HCT116 (cell line): ENCODE data around the gene C1orf56. TPM values are rescaled to one million over a fixed set of nuclear protein-coding genes. Genes with fewer than 3 reads are reported as not detected.

Source experiments
- ATAC-seq: fragments of 200-7000 bp; cut with Tn5 transposase; 2 replicates; pipeline ENCODE4 v1.9.1; 2020; ENCODE audit warnings: mild to moderate bottlenecking, moderate library complexity
- BruUV-seq: library from RNA; stranded (reverse); fragments of 400-500 nt; replicated peaks from 2 replicates; lab custom pipeline; 2021; lab: Mats Ljungman, UMichigan
- CTCF ChIA-PET: fragments of 300-600 bp; sonication (Branson Sonifier 250); formaldehyde crosslinking; loops from one replicate; lab custom pipeline; 2021; ENCODE audit warnings: antibody characterized with exemption; lab: Charles Lee
- POLR2A ChIA-PET: fragments of 300-600, 350-600 bp; sonication (Branson Sonifier 250); formaldehyde crosslinking; loops from one replicate; lab custom pipeline; 2021; ENCODE audit warnings: antibody characterized with exemption; lab: Charles Lee
- RAD21 ChIA-PET, 2 experiments: fragments of 300-600 bp; sonication (Branson Sonifier 250); formaldehyde crosslinking; loops; one replicate each; lab custom pipeline; 2023; ENCODE audit warnings: low total read pairs in 2 of 2; ENCODE audit not compliant: uncharacterized antibody in 2 of 2, unreplicated experiment in 2 of 2, low non-redundant PET in 1 of 2; lab: Charles Lee
- DNase-seq: peaks from one replicate; pipeline ENCODE4 v3.0.0-alpha.2; 2010; ENCODE audit warnings: low read depth, low spot score
- H2AFZ ChIP-seq: fragments of 200-600 bp; shearing (Covaris generic), sonication (generic); 2 replicates; pipeline ENCODE4 v1.6.1; 2017; ENCODE audit warnings: low read depth, mixed run types, mixed read lengths, antibody characterized with exemption, low read length; ENCODE audit not compliant: poor library complexity, severe bottlenecking
- H3K27ac ChIP-seq: 2 replicates; pipeline ENCODE4 v1.5.1; 2012; ENCODE audit warnings: low read depth, low read length
- H3K27me3 ChIP-seq: fragments of 200-600 bp; sonication (generic); 2 replicates; pipeline ENCODE4 v1.6.1; 2016; ENCODE audit warnings: mixed run types, low read length, mixed read lengths; ENCODE audit not compliant: insufficient read depth
- H3K36me3 ChIP-seq, 2 experiments: fragments of 200-500 bp in 1 of 2; fragments of 200-600 bp in 1 of 2; sonication (Bioruptor generic) in 1 of 2; sonication (generic) in 1 of 2; 2 replicates each; pipeline versions ENCODE4 v1.5.1 to v1.6.1; 2014 to 2016; ENCODE audit warnings: low read length in 2 of 2, inconsistent platforms in 1 of 2, mixed read lengths in 1 of 2, mixed run types in 1 of 2; ENCODE audit not compliant: insufficient read depth in 2 of 2, control insufficient read depth in 1 of 2
- H3K4me1 ChIP-seq, 2 experiments: fragments of 200-600 bp in 1 of 2; sonication (generic) in 1 of 2; 2 replicates each; pipeline versions ENCODE4 v1.5.1 to v1.6.1; 2012 to 2017; ENCODE audit warnings: low read length in 2 of 2, inconsistent platforms in 1 of 2, mild to moderate bottlenecking in 1 of 2, mixed read lengths in 1 of 2, mixed run types in 1 of 2, moderate library complexity in 1 of 2; ENCODE audit not compliant: insufficient read depth in 2 of 2, control insufficient read depth in 1 of 2
- H3K4me2 ChIP-seq: fragments of 200-600 bp; sonication (generic); 2 replicates; pipeline ENCODE4 v1.6.1; 2017; ENCODE audit warnings: mixed run types, low read length, mixed read lengths
- H3K4me3 ChIP-seq, 2 experiments: fragments of 200-600 bp in 1 of 2; sonication (generic) in 1 of 2; replicated peaks in 1 of 2; 2 replicates each; pipeline ENCODE4 v1.5.1; 2011 to 2016; ENCODE audit warnings: low read length in 2 of 2, control low read depth in 1 of 2, low read depth in 1 of 2, mild to moderate bottlenecking in 1 of 2, mixed read lengths in 1 of 2, mixed run types in 1 of 2
- H3K79me2 ChIP-seq: fragments of 200-600 bp; sonication (generic); 2 replicates; pipeline ENCODE4 v1.6.1; 2017; ENCODE audit warnings: mild to moderate bottlenecking, mixed run types, low read length, moderate library complexity, mixed read lengths; ENCODE audit not compliant: insufficient read depth
- H3K9ac ChIP-seq: fragments of 200-600 bp; sonication (generic); 2 replicates; pipeline ENCODE4 v1.6.1; 2016; ENCODE audit warnings: low read length, mixed read lengths
- H3K9me2 ChIP-seq: fragments of 200-600 bp; sonication (generic), shearing (Covaris generic); 2 replicates; pipeline ENCODE4 v1.6.1; 2017; ENCODE audit warnings: mixed run types, mild to moderate bottlenecking, moderate library complexity; ENCODE audit not compliant: insufficient read depth
- H3K9me3 ChIP-seq, 2 experiments: fragments of 200-500 bp in 1 of 2; fragments of 200-600 bp in 1 of 2; sonication (Bioruptor generic) in 1 of 2; sonication (generic) in 1 of 2; 2 replicates each; pipeline ENCODE4 v1.6.1; 2014 to 2017; ENCODE audit warnings: low read length in 2 of 2, mixed read lengths in 2 of 2, inconsistent platforms in 1 of 2, low read depth in 1 of 2, mild to moderate bottlenecking in 1 of 2, mixed run types in 1 of 2, moderate library complexity in 1 of 2; ENCODE audit not compliant: control insufficient read depth in 1 of 2, insufficient read depth in 1 of 2
- H4K20me1 ChIP-seq: fragments of 200-600 bp; sonication (generic), shearing (Covaris generic); 2 replicates; pipeline ENCODE4 v1.6.1; 2017; ENCODE audit warnings: mixed run types, mild to moderate bottlenecking, moderate library complexity; ENCODE audit not compliant: insufficient read depth
- CTCF ChIP-seq, 3 experiments: fragments of 200-600 bp in 1 of 3; sonication (generic) in 1 of 3; IDR thresholded peaks in 2 of 3; conservative IDR thresholded peaks in 1 of 3; 2 replicates each; pipeline ENCODE4 v1.5.1; 2012 to 2017; ENCODE audit warnings: low read depth in 2 of 3, low read length in 2 of 3, antibody characterized with exemption in 1 of 3, borderline replicate concordance in 1 of 3, control low read depth in 1 of 3, mild to moderate bottlenecking in 1 of 3, mixed read lengths in 1 of 3, mixed run types in 1 of 3, moderate library complexity in 1 of 3; ENCODE audit not compliant: insufficient read depth in 1 of 3
- EGR1 ChIP-seq: IDR thresholded peaks from 2 replicates; pipeline ENCODE4 v1.6.1; 2012; ENCODE audit warnings: low read depth
- ELF1 ChIP-seq: IDR thresholded peaks from 2 replicates; pipeline ENCODE4 v1.6.1; 2012; ENCODE audit warnings: low read depth, borderline replicate concordance
- FOSL1 ChIP-seq: IDR thresholded peaks from 2 replicates; pipeline ENCODE4 v1.6.1; 2012; ENCODE audit warnings: low read depth
- RAD21 ChIP-seq: IDR thresholded peaks from 2 replicates; pipeline ENCODE4 v1.6.1; 2012; ENCODE audit warnings: low read depth, mild to moderate bottlenecking
- REST ChIP-seq: IDR thresholded peaks from 2 replicates; pipeline ENCODE4 v1.6.1; 2012; ENCODE audit warnings: low read depth
- SIN3A ChIP-seq: IDR thresholded peaks from 2 replicates; pipeline ENCODE4 v1.6.1; 2012; ENCODE audit warnings: low read depth
- SP1 ChIP-seq: IDR thresholded peaks from 2 replicates; pipeline ENCODE4 v1.6.1; 2012; ENCODE audit warnings: low read depth
- ZNF274 ChIP-seq: fragments of 200-500 bp; sonication (Bioruptor generic); IDR thresholded peaks from 2 replicates; pipeline ENCODE4 v1.6.1; 2014; ENCODE audit warnings: mild to moderate bottlenecking, low read depth, low read length, inconsistent platforms
- intact Hi-C: fragments of 100-400 bp; cut with micrococcal nuclease; formaldehyde crosslinking; loops from 2 replicates; pipeline ENCODE4 v1.10.0; 2022
- total RNA-seq: library from RNA; stranded (reverse); gene quantifications from one replicate; pipeline ENCODE4 v1.2.1, GENCODE V29; 2021; ENCODE audit not compliant: unreplicated experiment
- TF ChIP-seq, protein P1 (sequence below): IDR thresholded peaks from 2 replicates; pipeline ENCODE4 v1.6.1; 2012

Gene C1orf56
- total RNA-seq, 1 experiment from 2014 or later, result not detected

GRCh38 chr1:151061704-151062103 is 14.2 kb downstream of the C1orf56 start (continued):
- TF ChIP-seq REST (no peak), CTCF (IDR thresholded peaks at IDR 0.05 in 2 of 3, conservative IDR thresholded peaks at IDR 0.05 in 1 of 3; ENCODE audit: borderline replicate concordance in 1 of 3, insufficient read depth in 1 of 3, low read depth in 2 of 3, low read length in 2 of 3) (no peak), ZNF274 (no peak), RAD21 (no peak)

GRCh38 chr1:151062741-151063371 is 15.3 kb downstream of the C1orf56 start:
- CTCF ChIA-PET, result interaction anchor here (0.9 kb wide), 1 partner anchor 8 kb away, joined by 5 read pairs; the partner anchor contains the start of gene GABPB2
- Histone ChIP-seq H3K27me3 (no peaks in the 10 kb centered on the region), H3K9me3 (no peaks in the 10 kb centered on the region), H3K9me2 (no peaks in the 10 kb centered on the region), H3K4me3 (no peak overlapping the region), H3K9ac (no peak overlapping the region)
- no TSS peak for BruUV-seq
- ATAC-seq (no peak), DNase-seq (no peak)
- POLR2A ChIA-PET, result interaction anchor here (1.4 kb wide), 1 partner anchor 9 kb away, joined by 5 read pairs; no protein-coding TSS in a partner anchor
- RAD21 ChIA-PET, result no interaction called here
- no peak for TF ChIP-seq EGR1
- no peak for TF ChIP-seq SP1
- no peak for TF ChIP-seq SIN3A
- TF ChIP-seq, protein P1, sequence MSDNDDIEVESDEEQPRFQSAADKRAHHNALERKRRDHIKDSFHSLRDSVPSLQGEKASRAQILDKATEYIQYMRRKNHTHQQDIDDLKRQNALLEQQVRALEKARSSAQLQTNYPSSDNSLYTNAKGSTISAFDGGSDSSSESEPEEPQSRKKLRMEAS, result no peak
- no peak for TF ChIP-seq ELF1
- no peak for TF ChIP-seq FOSL1
- TF ChIP-seq, all 23 proteins: peak for 0
- Histone ChIP-seq H4K20me1 (no peaks in the 10 kb centered on the region; the same call in 1 of the 2 replicates), H2AFZ (no peak overlapping the region), H3K36me3 (no peaks in the 10 kb centered on the region; a peak in 1 of 4 replicates), H3K27ac (no peak overlapping the region), H3K4me1 (peaks cover 13 to 18% of the 10 kb centered on the region in 2 experiments), H3K4me2 (no peak overlapping the region), H3K79me2 (peaks cover 16% of the 10 kb centered on the region)
- intact Hi-C loops, result no loop called here
